GM12878 (cell line): Measurements from ENCODE around the gene ZMAT3. TPM values are rescaled to one million over a fixed set of nuclear protein-coding genes. Genes with fewer than 3 reads are reported as not detected.

Experiments used
- ASH2L ChIP-seq: fragments of 300-600, 200-600 bp; sonication (generic); IDR thresholded peaks from 2 replicates; pipeline ENCODE4 v1.6.1; 2017; ENCODE audit warnings: low read depth, mild to moderate bottlenecking, borderline replicate concordance
- CBX3 ChIP-seq: fragments of 200-600 bp; sonication (generic); IDR thresholded peaks from 2 replicates; pipeline ENCODE4 v1.6.1; 2016; ENCODE audit warnings: low read depth, borderline replicate concordance
- CBX5 ChIP-seq: sonication (generic); IDR thresholded peaks from 2 replicates; pipeline ENCODE4 v1.6.1; 2016; ENCODE audit warnings: low read depth, moderate library complexity, mild to moderate bottlenecking, inconsistent platforms
- CHD2 ChIP-seq: IDR thresholded peaks from 2 replicates; pipeline ENCODE4 v1.6.1; 2011; ENCODE audit warnings: low read depth, low read length, improper control_type of control experiment, borderline replicate concordance
- CREM ChIP-seq: IDR thresholded peaks from 2 replicates; pipeline ENCODE4 v1.6.1; 2014; ENCODE audit warnings: antibody characterized with exemption, low read depth
- EP300 ChIP-seq, 2 experiments: fragments of 150-350 bp in 1 of 2; IDR thresholded peaks; 2 replicates each; pipeline ENCODE4 v1.6.1; 2011 to 2012; ENCODE audit warnings: low read depth in 2 of 2, low read length in 2 of 2, borderline replicate concordance in 1 of 2, improper control_type of control experiment in 1 of 2, inconsistent platforms in 1 of 2; ENCODE audit not compliant: control insufficient read depth in 1 of 2
- ETV6 ChIP-seq, 2 experiments: fragments of 450-650 bp in 1 of 2; IDR thresholded peaks in 1 of 2; conservative IDR thresholded peaks in 1 of 2; 2 replicates each; pipeline ENCODE4 v1.6.1; 2014; ENCODE audit warnings: antibody characterized with exemption in 1 of 2, borderline replicate concordance in 1 of 2, low read depth in 1 of 2, mild to moderate bottlenecking in 1 of 2, moderate library complexity in 1 of 2
- KDM1A ChIP-seq: fragments of 200-600 bp; sonication (generic); IDR thresholded peaks from 2 replicates; pipeline ENCODE4 v1.6.1; 2016; ENCODE audit warnings: borderline replicate concordance
- MXI1 ChIP-seq: fragments of 150-350 bp; IDR thresholded peaks from 2 replicates; pipeline ENCODE4 v1.6.1; 2011; ENCODE audit warnings: low read depth, mild to moderate bottlenecking, inconsistent platforms, low read length, improper control_type of control experiment
- YY1 ChIP-seq: IDR thresholded peaks from 2 replicates; pipeline ENCODE4 v1.6.1; 2011; ENCODE audit warnings: low read depth, mild to moderate bottlenecking, low read length
- ZNF217 ChIP-seq: fragments of 450-650 bp; IDR thresholded peaks from 2 replicates; pipeline ENCODE4 v1.6.1; 2017; ENCODE audit warnings: antibody characterized with exemption, mild to moderate bottlenecking
- polyA plus RNA-seq, 11 experiments: library from polyadenylated mRNA; depleted of rRNA in 4 of 11; unstranded in 6 of 11; stranded (reverse) in 5 of 11; fragments of >200 nt; fragmentation: Nextera tagmentation in 4 of 11; fragmentation: Illumina TruSeq in 1 of 11; extraction: Ambion mirVana in 4 of 11; extraction: Trizol in 1 of 11; gene quantifications; 1 replicate in 1 of 11; 2 replicates in 10 of 11; pipeline versions ENCODE4 v1.2.1 to v1.2.3, GENCODE V29; 2011 to 2016; ENCODE audit warnings: inconsistent platforms in 2 of 11, missing spikeins in 2 of 11, low read depth in 1 of 11
- total RNA-seq, 4 experiments: library from RNA; depleted of rRNA in 3 of 4; stranded (reverse); fragments of >200 nt in 3 of 4; fragmentation: Illumina TruSeq in 1 of 4; extraction: Trizol in 1 of 4; gene quantifications; 2 replicates each; pipeline versions ENCODE4 v1.2.1 to v1.2.3, GENCODE V29; 2013 to 2021
- TF ChIP-seq, protein P1 (sequence below): fragments of 450-650 bp; IDR thresholded peaks from 2 replicates; pipeline ENCODE4 v1.6.1; 2017; ENCODE audit warnings: mild to moderate bottlenecking, low read depth, inconsistent platforms; ENCODE audit not compliant: poor library complexity, severe bottlenecking
- TF ChIP-seq, protein P2 (sequence below): fragments of 450-650 bp; IDR thresholded peaks from 2 replicates; pipeline ENCODE4 v1.6.1; 2017; ENCODE audit warnings: mild to moderate bottlenecking, moderate library complexity
- TF ChIP-seq, protein P3 (sequence below): IDR thresholded peaks from 2 replicates; pipeline ENCODE4 v1.6.1; 2011; ENCODE audit warnings: mild to moderate bottlenecking, low read depth, low read length, moderate library complexity; ENCODE audit not compliant: insufficient replicate concordance
- TF ChIP-seq, protein P4 (sequence below): fragments of 450-650 bp; conservative IDR thresholded peaks from 2 replicates; pipeline ENCODE4 v1.6.1; 2017; ENCODE audit warnings: mild to moderate bottlenecking, moderate library complexity
- TF ChIP-seq, protein P5 (sequence below): IDR thresholded peaks from 2 replicates; pipeline ENCODE4 v1.6.1; 2011; ENCODE audit warnings: borderline replicate concordance, low read depth, mild to moderate bottlenecking, moderate library complexity, low read length; ENCODE audit not compliant: insufficient read depth, poor library complexity, severe bottlenecking

ZMAT3 gene
- total and polyA plus RNA-seq, 10 of the 15 experiments (the other 5 are each of a cell fraction or from before 2014, with no cell fraction given) = 6.2 to 55.9 (median 25.8) TPM

DNA sequence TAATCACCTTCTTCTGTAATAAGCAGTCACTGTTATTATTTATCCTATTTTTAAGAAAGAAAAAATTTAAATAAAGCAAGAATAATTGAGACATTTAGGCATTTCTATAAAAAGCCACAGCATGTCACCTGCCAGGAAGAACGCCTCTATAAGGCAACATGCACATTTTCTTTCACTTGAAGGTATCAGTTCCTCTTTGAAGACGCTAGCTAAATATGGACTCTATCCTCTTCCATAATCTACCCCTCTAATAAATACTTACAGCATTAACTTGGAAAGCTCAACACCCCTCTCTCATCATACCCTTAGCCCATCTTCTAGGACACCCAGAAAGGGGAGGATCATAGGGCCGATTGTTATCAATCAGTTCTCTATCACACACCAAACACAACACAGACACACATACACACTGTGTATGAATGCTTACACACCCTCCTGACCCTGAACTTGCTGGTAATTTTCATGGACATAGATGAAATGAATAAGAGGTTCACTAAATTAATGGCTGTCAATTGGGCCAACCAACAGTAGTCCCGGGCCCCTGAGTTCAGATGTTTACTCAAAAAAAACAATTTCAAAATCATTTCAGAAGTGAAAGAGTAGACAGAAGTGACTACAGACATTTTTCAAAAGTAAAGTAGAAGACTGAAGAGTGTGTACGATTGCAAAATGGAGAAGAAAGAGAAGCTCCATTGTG is 102.5 kb downstream of the ZMAT3 start (continued):
- no peak for TF ChIP-seq CBX3
- TF ChIP-seq, protein P1, sequence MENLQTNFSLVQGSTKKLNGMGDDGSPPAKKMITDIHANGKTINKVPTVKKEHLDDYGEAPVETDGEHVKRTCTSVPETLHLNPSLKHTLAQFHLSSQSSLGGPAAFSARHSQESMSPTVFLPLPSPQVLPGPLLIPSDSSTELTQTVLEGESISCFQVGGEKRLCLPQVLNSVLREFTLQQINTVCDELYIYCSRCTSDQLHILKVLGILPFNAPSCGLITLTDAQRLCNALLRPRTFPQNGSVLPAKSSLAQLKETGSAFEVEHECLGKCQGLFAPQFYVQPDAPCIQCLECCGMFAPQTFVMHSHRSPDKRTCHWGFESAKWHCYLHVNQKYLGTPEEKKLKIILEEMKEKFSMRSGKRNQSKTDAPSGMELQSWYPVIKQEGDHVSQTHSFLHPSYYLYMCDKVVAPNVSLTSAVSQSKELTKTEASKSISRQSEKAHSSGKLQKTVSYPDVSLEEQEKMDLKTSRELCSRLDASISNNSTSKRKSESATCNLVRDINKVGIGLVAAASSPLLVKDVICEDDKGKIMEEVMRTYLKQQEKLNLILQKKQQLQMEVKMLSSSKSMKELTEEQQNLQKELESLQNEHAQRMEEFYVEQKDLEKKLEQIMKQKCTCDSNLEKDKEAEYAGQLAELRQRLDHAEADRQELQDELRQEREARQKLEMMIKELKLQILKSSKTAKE = no peak
- TF ChIP-seq CREM = peak; percentile 43; the same call in 1 of the 2 replicates
- TF ChIP-seq ETV6 (conservative IDR thresholded peaks at IDR 0.05 in 1 of 2, IDR thresholded peaks at IDR 0.05 in 1 of 2; ENCODE audit: borderline replicate concordance in 1 of 2, low read depth in 1 of 2) = no peak; a peak in 1 of 4 replicates
- TF ChIP-seq KDM1A = no peak
- peak; percentile 13; the same call in 1 of the 2 replicates for TF ChIP-seq MXI1
- no peak for TF ChIP-seq CBX5
- TF ChIP-seq ZNF217 = no peak; the same call in 1 of the 2 replicates
- TF ChIP-seq, protein P2, sequence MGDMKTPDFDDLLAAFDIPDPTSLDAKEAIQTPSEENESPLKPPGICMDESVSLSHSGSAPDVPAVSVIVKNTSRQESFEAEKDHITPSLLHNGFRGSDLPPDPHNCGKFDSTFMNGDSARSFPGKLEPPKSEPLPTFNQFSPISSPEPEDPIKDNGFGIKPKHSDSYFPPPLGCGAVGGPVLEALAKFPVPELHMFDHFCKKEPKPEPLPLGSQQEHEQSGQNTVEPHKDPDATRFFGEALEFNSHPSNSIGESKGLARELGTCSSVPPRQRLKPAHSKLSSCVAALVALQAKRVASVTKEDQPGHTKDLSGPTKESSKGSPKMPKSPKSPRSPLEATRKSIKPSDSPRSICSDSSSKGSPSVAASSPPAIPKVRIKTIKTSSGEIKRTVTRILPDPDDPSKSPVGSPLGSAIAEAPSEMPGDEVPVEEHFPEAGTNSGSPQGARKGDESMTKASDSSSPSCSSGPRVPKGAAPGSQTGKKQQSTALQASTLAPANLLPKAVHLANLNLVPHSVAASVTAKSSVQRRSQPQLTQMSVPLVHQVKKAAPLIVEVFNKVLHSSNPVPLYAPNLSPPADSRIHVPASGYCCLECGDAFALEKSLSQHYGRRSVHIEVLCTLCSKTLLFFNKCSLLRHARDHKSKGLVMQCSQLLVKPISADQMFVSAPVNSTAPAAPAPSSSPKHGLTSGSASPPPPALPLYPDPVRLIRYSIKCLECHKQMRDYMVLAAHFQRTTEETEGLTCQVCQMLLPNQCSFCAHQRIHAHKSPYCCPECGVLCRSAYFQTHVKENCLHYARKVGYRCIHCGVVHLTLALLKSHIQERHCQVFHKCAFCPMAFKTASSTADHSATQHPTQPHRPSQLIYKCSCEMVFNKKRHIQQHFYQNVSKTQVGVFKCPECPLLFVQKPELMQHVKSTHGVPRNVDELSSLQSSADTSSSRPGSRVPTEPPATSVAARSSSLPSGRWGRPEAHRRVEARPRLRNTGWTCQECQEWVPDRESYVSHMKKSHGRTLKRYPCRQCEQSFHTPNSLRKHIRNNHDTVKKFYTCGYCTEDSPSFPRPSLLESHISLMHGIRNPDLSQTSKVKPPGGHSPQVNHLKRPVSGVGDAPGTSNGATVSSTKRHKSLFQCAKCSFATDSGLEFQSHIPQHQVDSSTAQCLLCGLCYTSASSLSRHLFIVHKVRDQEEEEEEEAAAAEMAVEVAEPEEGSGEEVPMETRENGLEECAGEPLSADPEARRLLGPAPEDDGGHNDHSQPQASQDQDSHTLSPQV = no peak
- TF ChIP-seq, protein P3, sequence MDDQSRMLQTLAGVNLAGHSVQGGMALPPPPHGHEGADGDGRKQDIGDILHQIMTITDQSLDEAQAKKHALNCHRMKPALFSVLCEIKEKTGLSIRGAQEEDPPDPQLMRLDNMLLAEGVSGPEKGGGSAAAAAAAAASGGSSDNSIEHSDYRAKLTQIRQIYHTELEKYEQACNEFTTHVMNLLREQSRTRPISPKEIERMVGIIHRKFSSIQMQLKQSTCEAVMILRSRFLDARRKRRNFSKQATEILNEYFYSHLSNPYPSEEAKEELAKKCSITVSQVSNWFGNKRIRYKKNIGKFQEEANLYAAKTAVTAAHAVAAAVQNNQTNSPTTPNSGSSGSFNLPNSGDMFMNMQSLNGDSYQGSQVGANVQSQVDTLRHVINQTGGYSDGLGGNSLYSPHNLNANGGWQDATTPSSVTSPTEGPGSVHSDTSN = no peak
- TF ChIP-seq YY1 = peak; percentile 54; the same call in 1 of the 2 replicates
- TF ChIP-seq CHD2 = no peak
- TF ChIP-seq, protein P4, sequence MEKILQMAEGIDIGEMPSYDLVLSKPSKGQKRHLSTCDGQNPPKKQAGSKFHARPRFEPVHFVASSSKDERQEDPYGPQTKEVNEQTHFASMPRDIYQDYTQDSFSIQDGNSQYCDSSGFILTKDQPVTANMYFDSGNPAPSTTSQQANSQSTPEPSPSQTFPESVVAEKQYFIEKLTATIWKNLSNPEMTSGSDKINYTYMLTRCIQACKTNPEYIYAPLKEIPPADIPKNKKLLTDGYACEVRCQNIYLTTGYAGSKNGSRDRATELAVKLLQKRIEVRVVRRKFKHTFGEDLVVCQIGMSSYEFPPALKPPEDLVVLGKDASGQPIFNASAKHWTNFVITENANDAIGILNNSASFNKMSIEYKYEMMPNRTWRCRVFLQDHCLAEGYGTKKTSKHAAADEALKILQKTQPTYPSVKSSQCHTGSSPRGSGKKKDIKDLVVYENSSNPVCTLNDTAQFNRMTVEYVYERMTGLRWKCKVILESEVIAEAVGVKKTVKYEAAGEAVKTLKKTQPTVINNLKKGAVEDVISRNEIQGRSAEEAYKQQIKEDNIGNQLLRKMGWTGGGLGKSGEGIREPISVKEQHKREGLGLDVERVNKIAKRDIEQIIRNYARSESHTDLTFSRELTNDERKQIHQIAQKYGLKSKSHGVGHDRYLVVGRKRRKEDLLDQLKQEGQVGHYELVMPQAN = no peak
- peak; percentile 8 to 52; a peak in 1 of 4 replicates for TF ChIP-seq EP300 (IDR thresholded peaks at IDR 0.05; ENCODE audit: borderline replicate concordance in 1 of 2, control insufficient read depth in 1 of 2, low read depth in 2 of 2, low read length in 2 of 2)
- no peak for TF ChIP-seq ASH2L
- TF ChIP-seq, protein P5, sequence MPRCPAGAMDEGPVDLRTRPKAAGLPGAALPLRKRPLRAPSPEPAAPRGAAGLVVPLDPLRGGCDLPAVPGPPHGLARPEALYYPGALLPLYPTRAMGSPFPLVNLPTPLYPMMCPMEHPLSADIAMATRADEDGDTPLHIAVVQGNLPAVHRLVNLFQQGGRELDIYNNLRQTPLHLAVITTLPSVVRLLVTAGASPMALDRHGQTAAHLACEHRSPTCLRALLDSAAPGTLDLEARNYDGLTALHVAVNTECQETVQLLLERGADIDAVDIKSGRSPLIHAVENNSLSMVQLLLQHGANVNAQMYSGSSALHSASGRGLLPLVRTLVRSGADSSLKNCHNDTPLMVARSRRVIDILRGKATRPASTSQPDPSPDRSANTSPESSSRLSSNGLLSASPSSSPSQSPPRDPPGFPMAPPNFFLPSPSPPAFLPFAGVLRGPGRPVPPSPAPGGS = no peak
